ENCODE results near the gene CCDC150.
"Not testable (repeated sequence)": the region's sequence is repeated elsewhere in the genome, so short reads cannot be mapped to it uniquely, and the experiment has no call there.

Gene CCDC150

DNA sequence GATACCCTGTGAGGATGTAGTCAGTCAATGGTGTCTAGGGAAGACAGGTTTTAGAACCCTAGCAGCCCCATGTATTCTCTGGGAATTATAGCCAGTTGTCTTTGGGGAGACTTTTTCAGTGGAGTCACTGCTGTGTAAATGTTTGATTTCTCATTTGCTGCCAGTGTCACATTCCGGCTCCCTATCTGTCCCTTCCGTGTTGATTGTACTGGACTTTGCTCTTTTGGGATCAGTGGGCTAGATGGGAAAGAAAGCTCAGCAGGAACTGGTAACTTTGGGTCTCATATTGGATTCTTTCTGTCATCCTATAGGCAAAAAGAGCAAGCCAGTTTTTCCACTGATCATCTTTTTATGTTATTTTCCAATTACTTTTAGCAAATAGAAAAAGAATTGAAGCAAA is 89.9 kb downstream of the CCDC150 start:
- TF ChIP-seq ZFX (IDR thresholded peaks at IDR 0.05): no peak
- TF ChIP-seq, protein P1, sequence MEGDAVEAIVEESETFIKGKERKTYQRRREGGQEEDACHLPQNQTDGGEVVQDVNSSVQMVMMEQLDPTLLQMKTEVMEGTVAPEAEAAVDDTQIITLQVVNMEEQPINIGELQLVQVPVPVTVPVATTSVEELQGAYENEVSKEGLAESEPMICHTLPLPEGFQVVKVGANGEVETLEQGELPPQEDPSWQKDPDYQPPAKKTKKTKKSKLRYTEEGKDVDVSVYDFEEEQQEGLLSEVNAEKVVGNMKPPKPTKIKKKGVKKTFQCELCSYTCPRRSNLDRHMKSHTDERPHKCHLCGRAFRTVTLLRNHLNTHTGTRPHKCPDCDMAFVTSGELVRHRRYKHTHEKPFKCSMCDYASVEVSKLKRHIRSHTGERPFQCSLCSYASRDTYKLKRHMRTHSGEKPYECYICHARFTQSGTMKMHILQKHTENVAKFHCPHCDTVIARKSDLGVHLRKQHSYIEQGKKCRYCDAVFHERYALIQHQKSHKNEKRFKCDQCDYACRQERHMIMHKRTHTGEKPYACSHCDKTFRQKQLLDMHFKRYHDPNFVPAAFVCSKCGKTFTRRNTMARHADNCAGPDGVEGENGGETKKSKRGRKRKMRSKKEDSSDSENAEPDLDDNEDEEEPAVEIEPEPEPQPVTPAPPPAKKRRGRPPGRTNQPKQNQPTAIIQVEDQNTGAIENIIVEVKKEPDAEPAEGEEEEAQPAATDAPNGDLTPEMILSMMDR (conservative IDR thresholded peaks at IDR 0.05): no peak
- no peak overlapping the region for H3K27ac ChIP-seq

DNA sequence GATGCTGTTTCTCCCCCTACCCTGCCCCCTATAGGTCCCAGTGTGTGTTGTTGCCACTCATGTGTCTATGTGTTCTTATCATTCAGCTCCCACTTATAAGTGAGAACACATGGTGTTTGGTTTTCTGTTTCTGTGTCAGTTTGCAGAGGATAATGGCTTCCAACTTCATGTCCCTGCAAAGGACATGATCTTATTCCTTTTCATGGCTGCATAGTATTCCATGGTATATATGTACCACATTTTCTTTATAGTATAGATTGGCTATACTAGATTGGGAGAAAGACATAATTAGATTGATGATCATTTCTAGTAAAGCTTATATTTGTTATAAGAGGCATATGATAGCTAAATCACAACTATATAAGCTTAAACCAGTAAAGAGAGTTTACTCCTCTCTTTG is 97.1 kb downstream of the CCDC150 start:
- not testable (repeated sequence) for H3K27ac ChIP-seq
- TF ChIP-seq, protein P1 (conservative IDR thresholded peaks at IDR 0.05): peak; percentile 14

DNA sequence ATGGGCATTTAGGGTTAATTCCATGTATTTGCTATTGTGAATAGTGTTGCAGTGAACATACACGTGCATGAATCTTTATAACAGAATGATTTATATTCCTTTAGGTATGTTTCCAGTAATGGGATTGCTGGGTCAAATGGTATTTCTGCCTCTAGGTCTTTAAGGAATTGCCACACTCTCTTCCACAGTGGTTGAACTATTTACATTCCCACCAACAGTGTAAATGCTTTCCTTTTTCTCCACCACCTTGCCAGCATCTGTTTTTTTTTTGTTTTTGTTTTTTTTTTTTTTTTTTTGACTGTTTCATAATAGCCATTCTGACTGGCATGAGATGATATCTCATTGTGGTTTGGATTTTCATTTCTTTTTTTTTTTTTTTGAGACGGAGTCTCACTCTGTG is 97.5 kb downstream of the CCDC150 start:
- TF ChIP-seq, protein P1 (conservative IDR thresholded peaks at IDR 0.05): no peak
- TF ChIP-seq ZFX (IDR thresholded peaks at IDR 0.05): no peak
- no peak overlapping the region for H3K27ac ChIP-seq

DNA sequence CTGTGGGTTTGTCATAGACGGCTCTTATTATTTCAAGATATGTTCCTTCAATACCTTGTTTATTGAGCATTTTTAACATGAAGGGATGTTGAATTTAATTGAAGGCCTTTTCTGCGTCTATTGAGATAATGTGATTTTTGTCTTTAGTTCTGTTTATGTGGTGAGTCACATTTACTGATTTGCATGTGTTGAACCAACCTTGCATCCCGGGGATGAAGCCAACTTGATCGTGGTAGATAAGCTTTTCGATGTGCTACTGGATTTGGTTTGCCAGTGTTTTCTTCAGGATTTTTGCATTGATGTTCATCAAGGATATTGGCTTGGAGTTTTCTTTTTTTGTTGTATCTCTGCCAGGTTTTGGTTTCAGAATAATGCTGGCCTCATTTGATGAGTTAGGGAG is 99.5 kb downstream of the CCDC150 start:
- no peak overlapping the region for H3K27ac ChIP-seq
- no peak for TF ChIP-seq ZFX (IDR thresholded peaks at IDR 0.05)
- TF ChIP-seq, protein P1 (conservative IDR thresholded peaks at IDR 0.05): no peak

DNA sequence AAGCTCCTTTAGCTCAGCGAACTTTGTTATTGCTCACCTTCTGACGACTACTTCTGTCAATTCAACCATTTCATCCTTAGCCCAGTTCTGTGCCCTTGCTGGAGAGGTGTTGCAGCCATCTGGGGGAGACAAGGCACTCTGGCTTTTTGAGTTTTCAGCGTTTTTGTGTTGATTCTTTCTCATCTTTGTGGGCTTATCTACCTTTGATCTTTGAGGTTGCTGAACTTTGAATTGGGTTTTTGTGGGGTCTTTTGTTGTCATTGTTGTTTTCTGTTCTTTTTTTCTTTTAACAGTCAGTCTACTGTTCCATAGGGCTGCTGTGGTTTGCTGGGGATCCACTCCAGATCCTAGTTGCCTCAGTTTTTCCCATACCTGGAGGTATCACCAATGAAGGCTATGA is 102.7 kb downstream of the CCDC150 start:
- TF ChIP-seq, protein P1 (conservative IDR thresholded peaks at IDR 0.05): no peak
- no peak for TF ChIP-seq ZFX (IDR thresholded peaks at IDR 0.05)
- H3K27ac ChIP-seq: no peak overlapping the region

DNA sequence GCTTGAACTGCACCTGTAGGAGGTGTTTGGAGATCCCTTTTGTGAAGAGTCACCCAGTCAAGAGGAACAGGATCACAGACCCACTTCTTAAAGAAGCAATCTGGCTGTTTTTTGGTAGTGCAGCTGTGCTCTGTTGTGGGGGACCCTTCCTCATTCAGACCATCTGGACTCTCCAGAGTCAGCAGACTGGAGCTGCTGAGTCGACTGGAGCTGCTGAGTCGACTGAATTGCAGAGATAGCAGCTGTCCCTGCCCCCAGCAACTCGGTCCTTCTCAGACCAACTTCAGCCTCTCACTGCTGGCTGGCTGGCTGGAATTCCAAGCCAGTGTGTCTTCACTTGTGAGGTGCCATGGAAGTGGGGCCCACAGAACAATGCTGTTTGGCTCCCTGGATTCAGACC is 103.2 kb downstream of the CCDC150 start:
- no peak for TF ChIP-seq ZFX (IDR thresholded peaks at IDR 0.05)
- TF ChIP-seq, protein P1 (conservative IDR thresholded peaks at IDR 0.05): no peak
- no peak overlapping the region for H3K27ac ChIP-seq

DNA sequence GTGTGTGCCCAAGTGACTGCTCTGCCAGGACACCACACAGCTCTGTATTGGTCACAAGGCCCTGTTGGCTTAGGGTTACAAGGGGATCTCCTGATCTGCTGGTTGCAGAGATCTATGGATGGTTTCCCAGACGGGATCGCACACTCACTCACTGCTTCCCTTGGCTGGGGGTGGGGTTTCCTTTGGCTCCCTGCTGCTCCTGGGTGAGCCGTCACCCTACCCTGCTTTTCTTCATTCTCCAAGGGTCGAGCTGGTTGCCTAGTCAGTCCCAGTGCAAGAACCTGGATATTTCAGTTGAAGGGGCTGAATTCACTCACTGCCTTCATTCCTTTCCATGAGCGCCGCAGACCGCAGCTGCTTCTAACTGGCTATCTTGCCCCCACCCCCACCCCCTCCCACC is 103.7 kb downstream of the CCDC150 start:
- H3K27ac ChIP-seq: no peak overlapping the region
- TF ChIP-seq, protein P1 (conservative IDR thresholded peaks at IDR 0.05): no peak
- no peak for TF ChIP-seq ZFX (IDR thresholded peaks at IDR 0.05)

All from C4-2B (cell line).